ENCODE data around the gene GMPPA.

DNA sequence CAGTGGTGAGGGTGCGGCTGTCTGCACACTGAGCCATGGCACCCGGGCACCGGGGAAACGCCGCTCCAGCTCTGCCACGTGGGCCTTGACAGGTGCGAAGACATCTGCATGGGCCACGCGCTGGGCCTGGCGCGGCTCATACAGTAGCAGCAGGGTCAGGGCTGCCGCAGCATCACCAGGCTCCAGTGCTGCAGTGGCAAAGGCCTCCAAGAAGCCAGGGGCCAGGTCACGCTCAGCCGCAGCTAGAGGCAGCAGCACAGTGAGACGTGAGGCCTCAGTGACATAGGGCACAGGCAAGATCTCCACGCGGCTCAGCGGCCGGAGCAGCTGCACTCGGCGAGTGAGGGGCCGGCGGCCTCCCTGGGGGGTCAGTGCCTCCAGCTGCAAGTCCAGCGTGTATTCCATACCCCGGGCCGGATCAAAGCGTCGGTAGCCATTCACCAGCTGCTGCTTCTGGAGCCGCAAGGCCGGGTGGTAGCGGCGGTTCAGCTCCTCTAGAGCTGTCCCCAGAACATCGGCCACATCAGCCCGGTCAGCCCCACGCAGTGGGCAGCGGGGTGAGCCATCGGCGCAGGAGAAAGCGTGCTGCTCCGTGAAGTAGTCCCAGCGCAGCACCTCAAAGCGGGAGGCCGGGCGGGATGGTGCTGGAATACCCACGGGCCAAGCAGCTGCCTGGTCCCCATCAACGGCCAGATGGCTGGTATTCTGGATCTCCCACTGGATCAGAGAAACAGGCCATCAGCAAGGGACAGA, 41.4 kb downstream of the GMPPA start:
- no peak for TF ChIP-seq CTCF (IDR thresholded peaks at IDR 0.05; ENCODE audit: low read depth, low read length, missing input control)
- no peak for TF ChIP-seq FOXA1 (IDR thresholded peaks at IDR 0.05)
- TF ChIP-seq TAF1 (conservative IDR thresholded peaks at IDR 0.05), result no peak
- no peak for TF ChIP-seq REST (IDR thresholded peaks at IDR 0.05)
- no peak for TF ChIP-seq RAD21 (IDR thresholded peaks at IDR 0.05)
- TF ChIP-seq HNF4G (IDR thresholded peaks at IDR 0.05), result no peak
- no peak for TF ChIP-seq ATF3 (IDR thresholded peaks at IDR 0.05)
- no peak for TF ChIP-seq SP1 (IDR thresholded peaks at IDR 0.05)
- no peak for TF ChIP-seq NR2F2 (IDR thresholded peaks at IDR 0.05)
- no peak for TF ChIP-seq MAX (IDR thresholded peaks at IDR 0.05)
- TF ChIP-seq YY1 (IDR thresholded peaks at IDR 0.05), result no peak
- no peak for TF ChIP-seq JUND (IDR thresholded peaks at IDR 0.05)
- TF ChIP-seq, protein P1, sequence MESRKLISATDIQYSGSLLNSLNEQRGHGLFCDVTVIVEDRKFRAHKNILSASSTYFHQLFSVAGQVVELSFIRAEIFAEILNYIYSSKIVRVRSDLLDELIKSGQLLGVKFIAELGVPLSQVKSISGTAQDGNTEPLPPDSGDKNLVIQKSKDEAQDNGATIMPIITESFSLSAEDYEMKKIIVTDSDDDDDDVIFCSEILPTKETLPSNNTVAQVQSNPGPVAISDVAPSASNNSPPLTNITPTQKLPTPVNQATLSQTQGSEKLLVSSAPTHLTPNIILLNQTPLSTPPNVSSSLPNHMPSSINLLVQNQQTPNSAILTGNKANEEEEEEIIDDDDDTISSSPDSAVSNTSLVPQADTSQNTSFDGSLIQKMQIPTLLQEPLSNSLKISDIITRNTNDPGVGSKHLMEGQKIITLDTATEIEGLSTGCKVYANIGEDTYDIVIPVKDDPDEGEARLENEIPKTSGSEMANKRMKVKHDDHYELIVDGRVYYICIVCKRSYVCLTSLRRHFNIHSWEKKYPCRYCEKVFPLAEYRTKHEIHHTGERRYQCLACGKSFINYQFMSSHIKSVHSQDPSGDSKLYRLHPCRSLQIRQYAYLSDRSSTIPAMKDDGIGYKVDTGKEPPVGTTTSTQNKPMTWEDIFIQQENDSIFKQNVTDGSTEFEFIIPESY (IDR thresholded peaks at IDR 0.05), result no peak

Data from liver (tissue), 3 donors.